WTC11 (cell line): ENCODE results near the gene IL17RA. TPM values are rescaled to one million over a fixed set of nuclear protein-coding genes. Genes with fewer than 3 reads are reported as not detected.

Source experiments
- ATAC-seq: fragments of 200-7000 bp; cut with Tn5 transposase; 2 replicates; pipeline ENCODE4 v1.10.0; 2021; ENCODE audit warnings: mild to moderate bottlenecking, moderate library complexity
- CTCF ChIA-PET: fragments of 300-600 bp; sonication (Branson Sonifier 250); formaldehyde crosslinking; loops from one replicate; lab custom pipeline; 2021; ENCODE audit warnings: antibody characterized with exemption; lab: Charles Lee
- POLR2A ChIA-PET: fragments of 350-600 bp; sonication (Branson Sonifier 250); formaldehyde crosslinking; loops from one replicate; lab custom pipeline; 2021; ENCODE audit warnings: antibody characterized with exemption; lab: Charles Lee
- DNase-seq: peaks from one replicate; pipeline ENCODE4 v3.0.0; 2021; ENCODE audit warnings: low spot score
- H3K27ac Mint-ChIP-seq: 2 replicates; pipeline ENCODE4 v1.8.0; 2021; ENCODE audit warnings: mixed read lengths
- H3K27me3 Mint-ChIP-seq: 2 replicates; pipeline ENCODE4 v1.8.0; 2021; ENCODE audit warnings: low read depth, mild to moderate bottlenecking, moderate library complexity, mixed read lengths
- H3K36me3 Mint-ChIP-seq: 2 replicates; pipeline ENCODE4 v1.8.0; 2021; ENCODE audit warnings: mixed read lengths
- H3K4me1 Mint-ChIP-seq: 2 replicates; pipeline ENCODE4 v1.8.0; 2022; ENCODE audit warnings: mixed read lengths
- H3K4me3 Mint-ChIP-seq: 2 replicates; pipeline ENCODE4 v1.8.0; 2021; ENCODE audit warnings: mild to moderate bottlenecking, moderate library complexity, mixed read lengths
- H3K9me3 Mint-ChIP-seq: 2 replicates; pipeline ENCODE4 v1.8.0; 2021; ENCODE audit warnings: mixed read lengths
- CREB1 ChIP-seq: sonication (generic); formaldehyde crosslinking; IDR thresholded peaks from 2 replicates; pipeline ENCODE4 v1.8.0; 2023; ENCODE audit warnings: mild to moderate bottlenecking, missing genetic modification reagents
- ELF4 ChIP-seq: sonication (generic); formaldehyde crosslinking; IDR thresholded peaks from 2 replicates; pipeline ENCODE4 v1.8.1; 2022; ENCODE audit warnings: low read depth, mild to moderate bottlenecking, moderate library complexity, missing genetic modification reagents
- ERG ChIP-seq: fragments of 250-450 bp; sonication (Bioruptor Pico); IDR thresholded peaks from 2 replicates; pipeline ENCODE4 v1.8.0; 2021; ENCODE audit warnings: mild to moderate bottlenecking
- ESRRA ChIP-seq: sonication (generic); formaldehyde crosslinking; IDR thresholded peaks from 2 replicates; pipeline ENCODE4 v1.8.1; 2022; ENCODE audit warnings: mild to moderate bottlenecking, missing genetic modification reagents, borderline replicate concordance
- ETV6 ChIP-seq: sonication (generic); formaldehyde crosslinking; IDR thresholded peaks from 2 replicates; pipeline ENCODE4 v1.8.1; 2022; ENCODE audit warnings: mild to moderate bottlenecking, missing genetic modification reagents
- FOXJ3 ChIP-seq: sonication (generic); formaldehyde crosslinking; IDR thresholded peaks from 2 replicates; pipeline ENCODE4 v1.9.0; 2021; ENCODE audit warnings: missing genetic modification reagents, mild to moderate bottlenecking, borderline replicate concordance
- FOXP4 ChIP-seq: sonication (generic); formaldehyde crosslinking; IDR thresholded peaks from 2 replicates; pipeline ENCODE4 v1.8.0; 2022; ENCODE audit warnings: mild to moderate bottlenecking, missing genetic modification reagents
- GTF2I ChIP-seq: fragments of 250-450 bp; sonication (Bioruptor Pico); conservative IDR thresholded peaks from 2 replicates; pipeline ENCODE4 v1.4.0; 2021; ENCODE audit warnings: mild to moderate bottlenecking
- HMGXB4 ChIP-seq: sonication (generic); formaldehyde crosslinking; IDR thresholded peaks from 2 replicates; pipeline ENCODE4 v1.8.1; 2023; ENCODE audit warnings: mild to moderate bottlenecking, moderate library complexity, missing genetic modification reagents
- MAX ChIP-seq: sonication (generic); formaldehyde crosslinking; IDR thresholded peaks from 2 replicates; pipeline ENCODE4 v1.8.0; 2022; ENCODE audit warnings: mild to moderate bottlenecking, missing genetic modification reagents
- NFE2L1 ChIP-seq: sonication (generic); formaldehyde crosslinking; IDR thresholded peaks from 2 replicates; pipeline ENCODE4 v1.8.1; 2023; ENCODE audit warnings: missing genetic modification reagents
- NR1H2 ChIP-seq: sonication (generic); formaldehyde crosslinking; IDR thresholded peaks from 2 replicates; pipeline ENCODE4 v1.9.0; 2021; ENCODE audit warnings: mild to moderate bottlenecking, moderate library complexity, missing genetic modification reagents
- NR3C1 ChIP-seq: sonication (generic); formaldehyde crosslinking; conservative IDR thresholded peaks from 2 replicates; pipeline ENCODE4 v1.8.1; 2023; ENCODE audit warnings: low read depth, mild to moderate bottlenecking, missing genetic modification reagents
- OVOL2 ChIP-seq: fragments of 250-450 bp; sonication (Bioruptor Pico); IDR thresholded peaks from 2 replicates; pipeline ENCODE4 v1.9.0; 2021; ENCODE audit warnings: mild to moderate bottlenecking, borderline replicate concordance
- PRDM15 ChIP-seq: sonication (generic); formaldehyde crosslinking; IDR thresholded peaks from 2 replicates; pipeline ENCODE4 v1.8.0; 2022; ENCODE audit warnings: missing genetic modification reagents
- SMAD4 ChIP-seq: sonication (generic); formaldehyde crosslinking; IDR thresholded peaks from 2 replicates; pipeline ENCODE4 v1.8.0; 2022; ENCODE audit warnings: mild to moderate bottlenecking, missing genetic modification reagents
- SP1 ChIP-seq: sonication (generic); formaldehyde crosslinking; conservative IDR thresholded peaks from 2 replicates; pipeline ENCODE4 v1.8.1; 2022; ENCODE audit warnings: missing genetic modification reagents
- TCF7 ChIP-seq: sonication (generic); formaldehyde crosslinking; IDR thresholded peaks from 2 replicates; pipeline ENCODE4 v1.8.0; 2022; ENCODE audit warnings: mild to moderate bottlenecking, low read depth, missing genetic modification reagents, moderate library complexity
- TEAD1 ChIP-seq: sonication (generic); formaldehyde crosslinking; IDR thresholded peaks from 2 replicates; pipeline ENCODE4 v1.8.0; 2022; ENCODE audit warnings: mild to moderate bottlenecking, missing genetic modification reagents
- USF2 ChIP-seq: sonication (generic); formaldehyde crosslinking; IDR thresholded peaks from 2 replicates; pipeline ENCODE4 v1.8.1; 2023; ENCODE audit warnings: mild to moderate bottlenecking, missing genetic modification reagents, moderate library complexity
- ZMAT4 ChIP-seq: fragments of 250-450 bp; sonication (Bioruptor Pico); IDR thresholded peaks from 2 replicates; pipeline ENCODE4 v1.9.0; 2021; ENCODE audit warnings: mild to moderate bottlenecking
- ZNF219 ChIP-seq: sonication (generic); formaldehyde crosslinking; IDR thresholded peaks from 2 replicates; pipeline ENCODE4 v1.8.0; 2023; ENCODE audit warnings: missing genetic modification reagents, mild to moderate bottlenecking, borderline replicate concordance
- ZNF317 ChIP-seq: sonication (generic); formaldehyde crosslinking; IDR thresholded peaks from 2 replicates; pipeline ENCODE4 v1.8.1; 2023; ENCODE audit warnings: low read depth, mild to moderate bottlenecking, moderate library complexity, missing genetic modification reagents, borderline replicate concordance
- ZSCAN18 ChIP-seq: fragments of 250-450 bp; sonication (Bioruptor Pico); IDR thresholded peaks from 2 replicates; pipeline ENCODE4 v2.1.2; 2022; ENCODE audit warnings: mild to moderate bottlenecking, moderate library complexity
- total RNA-seq: library from RNA; stranded (reverse); gene quantifications from 3 replicates; pipeline ENCODE4 v1.2.3, GENCODE V29; 2021

The IL17RA gene
- total RNA-seq, 1 experiment from 2014 or later, result 7.9 TPM

- peaks cover 4% of the 10 kb centered on the region; the same call in 1 of the 2 replicates for H3K36me3 Mint-ChIP-seq
- POLR2A ChIA-PET, result interaction anchor here (0.6 to 1.9 kb wide), 4 partner anchors 13 to 361 kb away, joined by 3 to 4 read pairs (median 3); no protein-coding TSS in a partner anchor
- CTCF ChIA-PET, result interaction anchor here (0.9 to 7.9 kb wide), 11 partner anchors 13 to 343 kb away, joined by 3 to 108 read pairs (median 3); partner anchors contain the start of gene TMEM121B
- TF ChIP-seq GTF2I (CRISPR knock-in tag) (no peak), ZNF219 (0 out of 2 replicates have a peak, but pooled peaks have one; percentile 28), TCF7 (CRISPR knock-in tag) (peak; percentile 47; the same call in 1 of the 2 replicates), ZSCAN18 (CRISPR knock-in tag) (no peak), OVOL2 (no peak), NR1H2 (CRISPR knock-in tag) (no peak), HMGXB4 (0 out of 2 replicates have a peak, but pooled peaks have one; percentile 64), FOXJ3 (CRISPR knock-in tag) (no peak), NR3C1 (CRISPR knock-in tag) (no peak), ELF4 (CRISPR knock-in tag) (no peak), ESRRA (CRISPR knock-in tag) (no peak), PRDM15 (CRISPR knock-in tag) (0 out of 2 replicates have a peak, but pooled peaks have one; percentile 30), ZMAT4 (CRISPR knock-in tag) (no peak), MAX (CRISPR knock-in tag) (peak; percentile 82), FOXP4 (CRISPR knock-in tag) (peak; percentile 97), SMAD4 (CRISPR knock-in tag) (0 out of 2 replicates have a peak, but pooled peaks have one; percentile 9), TEAD1 (CRISPR knock-in tag) (peak; percentile 52; the same call in 1 of the 2 replicates), CREB1 (CRISPR knock-in tag) (0 out of 2 replicates have a peak, but pooled peaks have one; percentile 57), ETV6 (CRISPR knock-in tag) (peak; percentile 7), ZNF317 (CRISPR knock-in tag) (no peak), ERG (CRISPR knock-in tag) (no peak), USF2 (CRISPR knock-in tag) (peak; percentile 79), SP1 (CRISPR knock-in tag) (peak; percentile 59), NFE2L1 (CRISPR knock-in tag) (peak; percentile 51; the same call in 1 of the 2 replicates)
Measured at GRCh38 chr22:17158568-17159503, 74.0 kb downstream of the IL17RA start, which contains the start of gene HDHD5. Gene HDHD5 (minus strand): TSS chr22:17159277. CDS start chr22:17159251, 26 bp downstream.

More at GRCh38 chr22:17158568-17159503, 74.0 kb downstream of the IL17RA start, which contains the start of gene HDHD5:
- Mint-ChIP-seq H3K27me3 (peaks cover 5% of the 10 kb centered on the region; the same call in 1 of the 2 replicates), H3K4me3 (peak within 1 kb of the TSS; percentile 87), H3K27ac (peak within 1 kb of the TSS; percentile 79), H3K4me1 (peaks cover 32% of the 10 kb centered on the region), H3K9me3 (no peaks in the 10 kb centered on the region)
- peak; percentile 89 for DNase-seq
- ATAC-seq, result peak; percentile 83
